Smooth muscle cell (in vitro differentiated cells): ENCODE data around the gene GALNT2. TPM values are rescaled to one million over a fixed set of nuclear protein-coding genes. Genes with fewer than 3 reads are reported as not detected.

Experiments
- DNase-seq: peaks from one replicate; lab custom pipeline; 2025; ENCODE audit not compliant: unreplicated experiment; lab: John Stamatoyannopoulos, UW
- H2AFZ ChIP-seq: fragments of 200-600 bp; sonication (generic); 2 replicates; pipeline ENCODE4 v1.6.0; 2016; ENCODE audit warnings: antibody characterized with exemption, low read depth, mild to moderate bottlenecking
- H3F3A ChIP-seq: fragments of 200-600 bp; sonication (generic); 2 replicates; pipeline ENCODE4 v1.6.0; 2017; ENCODE audit warnings: antibody characterized with exemption, low read depth
- H3K27ac ChIP-seq: fragments of 200-600 bp; sonication (generic); 2 replicates; pipeline ENCODE4 v1.5.1; 2016; ENCODE audit warnings: low read depth, mild to moderate bottlenecking
- H3K27me3 ChIP-seq: fragments of 200-600 bp; sonication (generic); 2 replicates; pipeline ENCODE4 v1.6.1; 2016; ENCODE audit warnings: low read depth, mild to moderate bottlenecking
- H3K36me3 ChIP-seq: fragments of 200-600 bp; sonication (generic); 2 replicates; pipeline ENCODE4 v1.5.1; 2016; ENCODE audit warnings: low read depth
- H3K4me1 ChIP-seq: fragments of 200-600 bp; sonication (generic); 2 replicates; pipeline ENCODE4 v1.5.1; 2016; ENCODE audit warnings: low read depth
- H3K4me2 ChIP-seq: fragments of 200-600 bp; sonication (generic); 2 replicates; pipeline ENCODE4 v1.6.0; 2016; ENCODE audit warnings: mild to moderate bottlenecking
- H3K4me3 ChIP-seq: fragments of 200-600 bp; sonication (generic); 2 replicates; pipeline ENCODE4 v1.5.1; 2016; ENCODE audit warnings: mild to moderate bottlenecking
- H3K79me2 ChIP-seq: fragments of 200-600 bp; sonication (generic); 2 replicates; pipeline ENCODE4 v1.6.0; 2016; ENCODE audit warnings: low read depth, mild to moderate bottlenecking
- H3K9ac ChIP-seq: fragments of 200-600 bp; sonication (generic); 2 replicates; pipeline ENCODE4 v1.6.0; 2016; ENCODE audit warnings: low read depth
- H3K9me3 ChIP-seq: fragments of 200-600 bp; sonication (generic); replicated peaks from 2 replicates; pipeline ENCODE4 v1.5.1; 2016; ENCODE audit warnings: low read depth
- H4K20me1 ChIP-seq: fragments of 200-600 bp; sonication (generic); 2 replicates; pipeline ENCODE4 v1.6.0; 2016; ENCODE audit warnings: low read depth
- WGBS: methylation state at CpG from one replicate; pipeline ENCODE4 v1.1.7; 2016; ENCODE audit warnings: low lambda C conversion rate; 5-methylcytosine and 5-hydroxymethylcytosine counted together
- polyA plus RNA-seq: library from polyadenylated mRNA; unstranded; fragments of >200 nt; fragmentation: Nextera tagmentation; extraction: Ambion mirVana; gene quantifications from 2 replicates; pipeline ENCODE4 v1.2.1, GENCODE V29; 2016
- total RNA-seq: library from RNA; depleted of rRNA; stranded (reverse); fragments of >200 nt; gene quantifications from 2 replicates; pipeline ENCODE4 v1.2.3, GENCODE V29; 2014
- TF ChIP-seq, protein P1 (sequence below): fragments of 200-600 bp; sonication (generic); IDR thresholded peaks from 2 replicates; pipeline ENCODE4 v1.5.1; 2017; ENCODE audit warnings: borderline replicate concordance, mild to moderate bottlenecking, antibody characterized with exemption; ENCODE audit not compliant: insufficient read depth, poor library complexity, severe bottlenecking

GALNT2 gene
- total and polyA plus RNA-seq, 2 experiments from 2014 or later, result 76.4 to 152 TPM

DNA sequence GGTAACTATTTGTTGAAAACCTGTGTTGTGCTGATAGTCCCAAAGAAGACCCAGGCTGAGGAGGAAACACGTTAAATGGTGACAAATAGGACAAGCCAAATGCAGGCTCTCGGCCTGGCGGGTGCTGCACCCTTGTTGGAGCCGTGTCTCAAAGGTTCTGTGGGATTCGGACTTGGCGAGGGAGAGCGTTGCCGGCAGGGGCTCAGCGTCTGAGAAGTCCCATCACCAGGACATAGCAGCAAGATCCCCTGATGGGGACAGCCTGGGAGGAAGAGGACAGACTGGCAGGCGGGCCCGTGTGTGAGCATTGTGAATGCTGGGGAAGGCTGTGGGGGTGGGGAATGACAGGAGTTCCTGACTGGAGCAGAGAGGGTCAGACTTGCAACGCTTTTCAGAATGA lies 216.6 kb downstream of the GALNT2 start:
- H3K4me1 ChIP-seq, result no peaks in the 10 kb centered on the region
- no peak overlapping the region for H2AFZ ChIP-seq
- WGBS, result 93% methylated on average over 12 of the region's 12 CpGs
- H3K9ac ChIP-seq, result no peak overlapping the region
- no peaks in the 10 kb centered on the region for H3F3A ChIP-seq
- H3K4me3 ChIP-seq, result no peak overlapping the region
- no peaks in the 10 kb centered on the region for H3K27me3 ChIP-seq
- H3K4me2 ChIP-seq, result no peak overlapping the region
- H4K20me1 ChIP-seq, result peaks cover 2% of the 10 kb centered on the region
- no peaks in the 10 kb centered on the region for H3K9me3 ChIP-seq
- no peak overlapping the region for H3K27ac ChIP-seq
- no peak for DNase-seq
- no peaks in the 10 kb centered on the region for H3K36me3 ChIP-seq
- no peaks in the 10 kb centered on the region for H3K79me2 ChIP-seq
- TF ChIP-seq, protein P1, sequence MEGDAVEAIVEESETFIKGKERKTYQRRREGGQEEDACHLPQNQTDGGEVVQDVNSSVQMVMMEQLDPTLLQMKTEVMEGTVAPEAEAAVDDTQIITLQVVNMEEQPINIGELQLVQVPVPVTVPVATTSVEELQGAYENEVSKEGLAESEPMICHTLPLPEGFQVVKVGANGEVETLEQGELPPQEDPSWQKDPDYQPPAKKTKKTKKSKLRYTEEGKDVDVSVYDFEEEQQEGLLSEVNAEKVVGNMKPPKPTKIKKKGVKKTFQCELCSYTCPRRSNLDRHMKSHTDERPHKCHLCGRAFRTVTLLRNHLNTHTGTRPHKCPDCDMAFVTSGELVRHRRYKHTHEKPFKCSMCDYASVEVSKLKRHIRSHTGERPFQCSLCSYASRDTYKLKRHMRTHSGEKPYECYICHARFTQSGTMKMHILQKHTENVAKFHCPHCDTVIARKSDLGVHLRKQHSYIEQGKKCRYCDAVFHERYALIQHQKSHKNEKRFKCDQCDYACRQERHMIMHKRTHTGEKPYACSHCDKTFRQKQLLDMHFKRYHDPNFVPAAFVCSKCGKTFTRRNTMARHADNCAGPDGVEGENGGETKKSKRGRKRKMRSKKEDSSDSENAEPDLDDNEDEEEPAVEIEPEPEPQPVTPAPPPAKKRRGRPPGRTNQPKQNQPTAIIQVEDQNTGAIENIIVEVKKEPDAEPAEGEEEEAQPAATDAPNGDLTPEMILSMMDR, result no peak

DNA sequence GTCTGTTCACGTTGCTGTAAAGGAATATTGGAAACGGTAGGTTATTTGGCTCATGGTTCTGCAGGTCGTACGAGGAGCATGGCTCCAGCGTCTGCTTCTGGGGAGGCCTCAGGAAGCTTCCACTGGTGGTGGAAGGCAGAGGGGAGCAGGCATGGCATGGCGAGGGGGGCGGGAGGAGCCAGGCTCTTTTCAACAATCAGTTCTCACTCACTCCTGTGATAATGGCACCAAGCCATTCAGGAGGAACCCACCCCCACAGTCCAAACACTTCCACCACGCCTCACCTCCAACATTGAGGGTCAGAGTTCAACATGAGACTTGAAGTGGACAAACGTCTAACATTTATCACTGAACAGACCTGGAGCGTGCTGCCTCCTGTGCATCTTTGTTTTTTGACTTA lies 217.9 kb downstream of the GALNT2 start:
- H3F3A ChIP-seq, result no peaks in the 10 kb centered on the region
- peaks cover 1% of the 10 kb centered on the region for H3K27me3 ChIP-seq
- TF ChIP-seq, protein P1, result no peak
- no peak overlapping the region for H3K27ac ChIP-seq
- no peaks in the 10 kb centered on the region for H3K9me3 ChIP-seq
- H3K9ac ChIP-seq, result no peak overlapping the region
- no peaks in the 10 kb centered on the region for H3K79me2 ChIP-seq
- no peak overlapping the region for H2AFZ ChIP-seq
- WGBS, result 95% methylated on average over 10 of the region's 10 CpGs
- no peak overlapping the region for H3K4me3 ChIP-seq
- H3K4me1 ChIP-seq, result no peaks in the 10 kb centered on the region
- H4K20me1 ChIP-seq, result no peaks in the 10 kb centered on the region
- no peak for DNase-seq
- no peak overlapping the region for H3K4me2 ChIP-seq
- H3K36me3 ChIP-seq, result no peaks in the 10 kb centered on the region

DNA sequence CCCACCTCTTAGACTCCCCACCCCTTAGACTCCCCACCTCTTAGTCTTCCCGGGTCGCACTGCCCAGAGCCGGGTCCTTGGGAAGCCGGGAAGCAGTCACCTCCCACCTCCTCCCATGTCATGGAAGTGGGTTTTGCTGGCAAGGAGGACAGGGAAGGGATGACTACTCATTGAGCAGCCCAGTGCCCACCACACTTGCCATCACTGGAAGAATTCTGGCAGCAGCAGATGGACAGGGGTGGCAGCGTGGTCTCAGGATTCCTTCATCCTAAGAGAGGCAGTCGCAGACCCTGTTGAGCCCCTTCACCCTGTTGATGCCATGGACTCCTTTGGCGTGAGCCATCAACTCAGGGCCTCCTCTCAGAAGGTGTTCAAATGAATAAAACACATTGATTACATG lies 218.3 kb downstream of the GALNT2 start:
- H3K4me3 ChIP-seq, result no peak overlapping the region
- no peak overlapping the region for H2AFZ ChIP-seq
- no peaks in the 10 kb centered on the region for H4K20me1 ChIP-seq
- no peaks in the 10 kb centered on the region for H3K79me2 ChIP-seq
- no peaks in the 10 kb centered on the region for H3F3A ChIP-seq
- no peaks in the 10 kb centered on the region for H3K9me3 ChIP-seq
- no peak for DNase-seq
- H3K4me1 ChIP-seq, result no peaks in the 10 kb centered on the region
- no peak overlapping the region for H3K4me2 ChIP-seq
- H3K27ac ChIP-seq, result no peak overlapping the region
- WGBS, result 91% methylated on average over 7 of the region's 7 CpGs
- H3K36me3 ChIP-seq, result no peaks in the 10 kb centered on the region
- TF ChIP-seq, protein P1, result no peak
- H3K27me3 ChIP-seq, result peaks cover 6% of the 10 kb centered on the region
- no peak overlapping the region for H3K9ac ChIP-seq

DNA sequence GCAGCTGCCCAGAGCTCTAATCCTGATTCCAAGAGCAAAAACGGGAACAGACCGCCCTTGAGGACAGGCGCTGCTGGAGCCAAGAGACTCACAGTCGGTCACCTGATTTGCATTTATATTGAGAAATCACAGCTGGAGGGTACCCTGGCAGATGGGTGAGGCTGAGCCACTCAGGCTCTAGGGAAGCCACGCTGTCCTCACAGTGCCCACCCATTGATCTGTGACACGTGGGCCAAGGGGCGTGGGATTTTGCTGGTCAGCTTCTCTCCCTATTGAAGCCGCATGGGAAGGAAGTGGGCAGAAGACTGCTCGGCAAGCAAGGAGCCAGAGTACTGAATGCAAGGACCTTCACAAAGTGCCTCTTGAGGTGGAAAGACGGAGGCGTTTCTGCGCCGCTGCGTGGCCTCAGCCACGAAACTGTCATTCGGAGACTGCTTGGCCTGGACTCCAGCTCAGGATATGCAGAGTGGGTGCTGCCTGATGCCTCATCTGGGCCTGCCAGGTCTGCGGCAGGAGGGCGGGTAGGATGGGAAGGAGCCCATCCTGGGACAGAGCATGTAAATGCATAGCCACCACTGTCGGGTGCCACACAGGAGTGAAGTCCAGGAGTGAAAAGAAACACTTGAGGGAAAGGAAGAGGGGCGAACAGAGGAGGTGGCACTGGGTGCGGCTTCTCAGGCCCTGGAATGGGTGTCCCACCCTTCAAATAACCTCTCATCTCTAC lies 219.3 kb downstream of the GALNT2 start:
- H3K27ac ChIP-seq, result no peak overlapping the region
- DNase-seq, result no peak
- no peak overlapping the region for H3K9ac ChIP-seq
- no peaks in the 10 kb centered on the region for H3F3A ChIP-seq
- no peak overlapping the region for H2AFZ ChIP-seq
- no peaks in the 10 kb centered on the region for H4K20me1 ChIP-seq
- 86% methylated on average over 21 of the region's 21 CpGs for WGBS
- TF ChIP-seq, protein P1, result no peak
- no peaks in the 10 kb centered on the region for H3K4me1 ChIP-seq
- H3K4me3 ChIP-seq, result no peak overlapping the region
- H3K4me2 ChIP-seq, result no peak overlapping the region
- H3K79me2 ChIP-seq, result no peaks in the 10 kb centered on the region
- peaks cover 13% of the 10 kb centered on the region for H3K27me3 ChIP-seq
- no peaks in the 10 kb centered on the region for H3K36me3 ChIP-seq
- no peaks in the 10 kb centered on the region for H3K9me3 ChIP-seq
